Chondrocyte (in vitro differentiated cells): Measurements from ENCODE around the gene ACTR5. TPM values are rescaled to one million over a fixed set of nuclear protein-coding genes. Genes with fewer than 3 reads are reported as not detected.
A peak's percentile ranks its signal among the peaks of the same experiment; 100 is the strongest.

Experiments used
- DNase-seq: peaks from one replicate; pipeline ENCODE4 v3.0.0; 2021; ENCODE audit warnings: mixed read lengths, low spot score
- H3K27ac Mint-ChIP-seq: one replicate; pipeline ENCODE4 v1.8.0; 2021; ENCODE audit warnings: mild to moderate bottlenecking, moderate library complexity, mixed read lengths; ENCODE audit not compliant: unreplicated experiment
- H3K27me3 Mint-ChIP-seq: 2 replicates; pipeline ENCODE4 v1.8.0; 2021; ENCODE audit warnings: low read depth, mixed read lengths
- H3K36me3 Mint-ChIP-seq: 2 replicates; pipeline ENCODE4 v1.8.0; 2021; ENCODE audit warnings: low read depth, mixed read lengths
- H3K4me1 Mint-ChIP-seq: 2 replicates; pipeline ENCODE4 v1.8.0; 2021; ENCODE audit warnings: low read depth, mild to moderate bottlenecking, mixed read lengths
- H3K4me3 Mint-ChIP-seq: one replicate; pipeline ENCODE4 v1.8.0; 2021; ENCODE audit warnings: mild to moderate bottlenecking, moderate library complexity, mixed read lengths; ENCODE audit not compliant: unreplicated experiment
- H3K9me3 Mint-ChIP-seq: 2 replicates; pipeline ENCODE4 v1.8.0; 2021; ENCODE audit warnings: low read depth, mixed read lengths
- total RNA-seq: library from RNA; stranded (reverse); gene quantifications from 3 replicates; pipeline ENCODE4 v1.2.1, GENCODE V29; 2021
- TF ChIP-seq, protein P1 (sequence below): fragments of 200-600 bp; sonication (generic); IDR thresholded peaks from 2 replicates; pipeline ENCODE4 v1.5.0; 2021; ENCODE audit warnings: antibody characterized with exemption, mild to moderate bottlenecking, moderate library complexity

Gene ACTR5
- total RNA-seq, 1 donor from 2014 or later: 4.9 TPM

DNA sequence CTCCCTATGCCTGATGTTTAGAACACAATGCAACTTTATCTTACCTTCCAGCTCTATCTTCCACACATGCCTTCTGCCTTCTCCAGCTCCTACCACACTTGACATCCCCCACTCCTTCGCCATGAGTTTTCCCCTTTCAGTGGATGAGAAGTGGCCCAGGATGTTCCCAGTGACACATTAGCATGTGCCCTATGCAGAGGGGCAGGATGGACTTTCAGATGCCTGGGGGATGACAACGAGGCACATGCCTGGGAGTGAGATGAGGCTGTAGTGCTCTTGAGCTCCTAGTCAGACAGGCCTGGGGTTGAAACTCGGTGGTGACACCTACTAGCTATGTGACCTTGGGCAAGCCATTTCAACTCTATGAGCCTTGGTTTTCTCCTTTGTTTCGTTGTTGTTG, 44.1 kb upstream of the ACTR5 start:
- Mint-ChIP-seq H3K27me3 (peaks cover 57% of the 10 kb centered on the region), H3K9me3 (no peaks in the 10 kb centered on the region), H3K27ac (no peak overlapping the region), H3K4me1 (no peaks in the 10 kb centered on the region), H3K4me3 (no peak overlapping the region), H3K36me3 (no peaks in the 10 kb centered on the region)
- TF ChIP-seq, protein P1, sequence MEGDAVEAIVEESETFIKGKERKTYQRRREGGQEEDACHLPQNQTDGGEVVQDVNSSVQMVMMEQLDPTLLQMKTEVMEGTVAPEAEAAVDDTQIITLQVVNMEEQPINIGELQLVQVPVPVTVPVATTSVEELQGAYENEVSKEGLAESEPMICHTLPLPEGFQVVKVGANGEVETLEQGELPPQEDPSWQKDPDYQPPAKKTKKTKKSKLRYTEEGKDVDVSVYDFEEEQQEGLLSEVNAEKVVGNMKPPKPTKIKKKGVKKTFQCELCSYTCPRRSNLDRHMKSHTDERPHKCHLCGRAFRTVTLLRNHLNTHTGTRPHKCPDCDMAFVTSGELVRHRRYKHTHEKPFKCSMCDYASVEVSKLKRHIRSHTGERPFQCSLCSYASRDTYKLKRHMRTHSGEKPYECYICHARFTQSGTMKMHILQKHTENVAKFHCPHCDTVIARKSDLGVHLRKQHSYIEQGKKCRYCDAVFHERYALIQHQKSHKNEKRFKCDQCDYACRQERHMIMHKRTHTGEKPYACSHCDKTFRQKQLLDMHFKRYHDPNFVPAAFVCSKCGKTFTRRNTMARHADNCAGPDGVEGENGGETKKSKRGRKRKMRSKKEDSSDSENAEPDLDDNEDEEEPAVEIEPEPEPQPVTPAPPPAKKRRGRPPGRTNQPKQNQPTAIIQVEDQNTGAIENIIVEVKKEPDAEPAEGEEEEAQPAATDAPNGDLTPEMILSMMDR: no peak
- DNase-seq: no peak

DNA sequence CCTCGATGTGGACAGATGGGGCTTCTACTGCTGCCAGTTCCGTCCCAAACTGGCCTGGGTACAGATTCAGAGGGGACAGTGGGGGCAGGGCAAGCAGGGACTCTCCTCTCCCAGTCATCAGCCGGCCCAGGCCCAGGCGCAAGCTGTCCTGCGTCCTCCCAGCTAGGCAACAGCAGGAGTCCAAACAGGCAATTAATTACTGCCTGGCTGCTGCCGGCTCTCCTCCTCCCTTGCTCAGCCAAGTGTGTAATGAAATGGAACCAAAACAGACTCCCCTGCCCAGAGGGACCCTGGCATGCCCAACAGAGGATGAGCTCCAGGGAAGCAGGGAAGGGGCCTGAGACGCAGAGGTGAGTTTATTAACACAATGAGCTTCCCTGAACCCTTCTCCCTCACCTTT, 41.8 kb upstream of the ACTR5 start:
- no peak overlapping the region for H3K4me3 Mint-ChIP-seq
- no peaks in the 10 kb centered on the region for H3K36me3 Mint-ChIP-seq
- no peaks in the 10 kb centered on the region for H3K9me3 Mint-ChIP-seq
- peaks cover 56% of the 10 kb centered on the region for H3K27me3 Mint-ChIP-seq
- TF ChIP-seq, protein P1: no peak
- no peaks in the 10 kb centered on the region for H3K4me1 Mint-ChIP-seq
- H3K27ac Mint-ChIP-seq: no peak overlapping the region
- DNase-seq: no peak

DNA sequence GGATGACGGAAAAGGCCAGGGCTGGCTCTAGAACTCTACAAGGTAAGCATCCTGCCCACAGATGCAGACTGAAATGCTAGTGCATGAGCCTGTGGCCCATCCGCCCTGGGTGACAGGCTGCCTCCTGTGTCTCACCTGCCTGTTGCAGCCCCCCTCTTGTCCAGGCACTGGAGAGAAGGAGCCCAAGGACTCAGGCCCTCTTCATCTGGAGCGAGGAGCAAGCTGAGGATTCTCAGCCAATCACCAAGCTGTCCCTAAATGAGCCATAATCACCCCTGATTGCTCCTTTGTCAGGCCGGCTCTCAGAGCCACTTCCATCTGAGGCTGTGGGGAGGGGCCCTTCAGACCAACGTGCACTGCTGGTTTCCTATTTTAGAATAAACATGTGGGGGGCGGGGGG, 34.0 kb upstream of the ACTR5 start:
- TF ChIP-seq, protein P1: no peak
- peaks cover 67% of the 10 kb centered on the region for H3K27me3 Mint-ChIP-seq
- no peak overlapping the region for H3K4me3 Mint-ChIP-seq
- H3K36me3 Mint-ChIP-seq: no peaks in the 10 kb centered on the region
- H3K4me1 Mint-ChIP-seq: no peaks in the 10 kb centered on the region
- no peaks in the 10 kb centered on the region for H3K9me3 Mint-ChIP-seq
- DNase-seq: no peak
- no peak overlapping the region for H3K27ac Mint-ChIP-seq

DNA sequence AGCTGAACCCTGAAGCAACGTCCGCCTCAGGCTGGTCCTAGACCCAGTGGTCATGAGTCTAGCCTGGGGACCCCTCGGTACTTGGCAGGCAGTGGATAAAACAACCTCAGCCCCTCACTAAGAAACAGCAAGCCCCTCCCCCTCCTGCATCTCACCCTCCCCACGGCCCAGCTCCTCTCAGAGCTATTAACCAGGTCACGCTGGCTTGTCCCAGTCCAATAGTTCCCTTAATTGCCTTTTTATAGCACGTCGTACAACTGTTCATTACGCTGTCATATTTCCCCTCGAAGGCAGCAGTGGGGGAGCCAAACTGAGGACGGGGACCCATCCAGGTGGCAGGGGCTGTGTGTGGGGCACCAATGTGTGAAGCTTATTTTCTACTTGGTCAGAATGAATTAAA, 32.6 kb upstream of the ACTR5 start:
- Mint-ChIP-seq H3K4me3 (no peak overlapping the region), H3K4me1 (no peaks in the 10 kb centered on the region), H3K27me3 (peaks cover 72% of the 10 kb centered on the region), H3K9me3 (no peaks in the 10 kb centered on the region), H3K27ac (no peak overlapping the region), H3K36me3 (no peaks in the 10 kb centered on the region)
- DNase-seq: no peak
- TF ChIP-seq, protein P1: no peak

DNA sequence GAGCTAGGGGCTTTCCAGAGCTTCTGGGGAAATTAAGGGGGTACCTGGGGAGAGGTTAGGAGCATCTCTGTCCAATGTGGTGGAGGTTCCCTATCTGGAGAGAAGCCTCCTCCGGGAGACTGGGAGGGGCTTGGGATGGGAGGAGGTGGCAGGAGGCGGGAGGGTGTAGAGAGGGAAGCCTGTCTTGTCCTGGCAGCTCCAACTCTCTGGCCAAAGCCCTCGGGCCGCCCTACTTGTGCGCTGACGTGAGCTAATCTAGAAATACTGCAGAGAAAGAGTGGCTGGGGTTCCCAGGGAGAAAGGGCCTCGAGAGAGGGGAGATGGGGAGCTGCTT, 25.6 kb upstream of the ACTR5 start:
- no peaks in the 10 kb centered on the region for H3K9me3 Mint-ChIP-seq
- no peak overlapping the region for H3K4me3 Mint-ChIP-seq
- peaks cover 10% of the 10 kb centered on the region for H3K4me1 Mint-ChIP-seq
- DNase-seq: peak; percentile 50
- peaks cover 85% of the 10 kb centered on the region for H3K27me3 Mint-ChIP-seq
- peaks cover 9% of the 10 kb centered on the region for H3K36me3 Mint-ChIP-seq
- H3K27ac Mint-ChIP-seq: no peak overlapping the region
- TF ChIP-seq, protein P1: no peak
